Fibroblast of pulmonary artery (primary cell): ENCODE data around the gene PRADC1.

Experiments
- DNase-seq: peaks from one replicate; pipeline ENCODE4 v3.0.0-alpha.2; 2010; ENCODE audit warnings: low read depth
- H3K4me3 ChIP-seq: replicated peaks from 2 replicates; pipeline ENCODE4 v1.5.1; 2011; ENCODE audit warnings: low read depth, mild to moderate bottlenecking, control low read depth, low read length, moderate library complexity
- CTCF ChIP-seq: IDR thresholded peaks from 2 replicates; pipeline ENCODE4 v1.5.1; 2011; ENCODE audit warnings: mild to moderate bottlenecking, control low read depth, low read length, inconsistent platforms; ENCODE audit errors: missing control alignments

Gene PRADC1

GRCh38 chr2:73212448-73213176, 20.4 kb downstream of the PRADC1 start:
- peak; percentile 89 for DNase-seq
- H3K4me3 ChIP-seq: no peak overlapping the region
- peak; percentile 94 for TF ChIP-seq CTCF

GRCh38 chr2:73212098-73212447, 21.0 kb downstream of the PRADC1 start:
- no peak for TF ChIP-seq CTCF
- H3K4me3 ChIP-seq: no peak overlapping the region

GRCh38 chr2:73210696-73211095, 22.3 kb downstream of the PRADC1 start:
- H3K4me3 ChIP-seq: no peak overlapping the region
- DNase-seq: no peak
- TF ChIP-seq CTCF: no peak

More at GRCh38 chr2:73212098-73212447, 21.0 kb downstream of the PRADC1 start:
- DNase-seq: no peak

DNA sequence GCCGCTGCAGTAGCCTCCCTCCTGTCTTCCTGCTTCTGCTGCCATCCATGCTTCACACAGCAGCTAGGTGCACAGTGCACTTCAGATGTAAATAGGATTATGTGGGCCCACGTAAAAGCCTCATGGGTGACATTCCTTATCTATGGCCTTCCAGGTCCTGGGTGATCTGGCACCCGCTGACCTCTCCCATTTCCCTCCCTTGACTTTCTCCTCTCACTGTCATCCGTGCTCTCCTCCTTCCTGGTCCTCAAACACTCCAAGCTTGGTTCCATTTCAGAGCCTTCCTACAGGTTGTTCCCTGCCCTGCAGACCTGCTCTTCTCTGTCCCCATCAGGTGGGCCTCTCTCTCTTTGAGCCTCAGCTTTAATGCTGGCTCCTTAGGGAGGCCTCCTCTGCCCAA, 23.0 kb downstream of the PRADC1 start:
- no peak overlapping the region for H3K4me3 ChIP-seq
- DNase-seq: no peak
- TF ChIP-seq CTCF: no peak

DNA sequence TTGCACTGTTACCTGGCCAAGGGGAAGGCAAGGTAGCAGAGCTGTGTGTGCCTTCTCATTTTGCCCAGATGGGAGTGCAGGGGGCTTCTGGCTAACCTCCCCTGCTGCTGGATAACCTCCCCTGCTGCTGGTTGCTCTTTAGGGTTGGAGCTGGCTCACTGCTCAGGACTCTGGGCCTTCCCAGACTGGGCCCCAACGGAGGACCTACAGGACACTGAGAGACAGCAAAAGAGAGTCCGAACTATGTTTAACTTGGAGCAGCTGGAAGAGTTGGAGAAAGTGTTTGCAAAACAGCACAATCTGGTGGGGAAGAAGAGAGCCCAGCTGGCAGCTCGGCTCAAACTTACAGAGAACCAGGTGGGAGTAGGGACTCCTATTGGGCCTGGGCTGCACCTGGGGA, 24.8 kb downstream of the PRADC1 start:
- no peak for TF ChIP-seq CTCF
- H3K4me3 ChIP-seq: no peak overlapping the region
- DNase-seq: no peak

GRCh38 chr2:73205611-73206010, 27.4 kb downstream of the PRADC1 start:
- TF ChIP-seq CTCF: no peak
- H3K4me3 ChIP-seq: no peak overlapping the region
- no peak for DNase-seq

GRCh38 chr2:73203055-73203681, 29.9 kb downstream of the PRADC1 start:
- H3K4me3 ChIP-seq: no peak overlapping the region
- DNase-seq: peak; percentile 18
- no peak for TF ChIP-seq CTCF
